GM12874 (cell line): ENCODE measurements around the gene ITGB3.
A peak's percentile ranks its signal among the peaks of the same experiment; 100 is the strongest.

Source experiments
- CTCF ChIP-seq: IDR thresholded peaks from 2 replicates; pipeline ENCODE4 v1.5.1; 2011; ENCODE audit warnings: low read depth, mild to moderate bottlenecking, control low read depth, low read length, moderate library complexity; ENCODE audit not compliant: insufficient read depth

The ITGB3 gene

GRCh38 chr17:47266782-47267181 is 13.2 kb downstream of the ITGB3 start:
- no peak for TF ChIP-seq CTCF

DNA sequence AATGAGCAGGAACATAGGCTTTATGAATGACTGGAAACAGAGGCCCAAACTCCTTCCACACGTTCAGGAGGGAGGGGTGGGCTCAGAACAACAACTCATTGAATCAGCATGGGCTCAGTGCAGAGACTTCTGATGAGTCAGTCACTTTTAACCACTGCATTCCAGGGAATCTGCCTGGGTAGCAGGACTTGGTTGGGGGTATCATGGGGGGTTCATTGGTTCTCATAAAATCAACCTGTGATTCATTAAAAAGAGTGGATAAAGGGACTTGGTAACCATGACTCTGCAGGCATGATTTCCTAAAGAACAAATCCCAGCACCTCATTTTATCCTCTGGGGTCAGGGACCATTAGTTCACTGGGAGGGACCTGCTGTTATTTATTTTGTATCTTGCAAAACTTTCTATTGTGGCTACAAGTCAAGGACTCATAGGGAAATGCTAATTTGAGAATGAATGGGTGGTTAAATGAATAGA is 13.8 kb downstream of the ITGB3 start:
- no peak for TF ChIP-seq CTCF

- TF ChIP-seq CTCF = no peak
Observed at GRCh38 chr17:47270946-47271705, 17.5 kb downstream of the ITGB3 start.

- no peak for TF ChIP-seq CTCF
Observed at GRCh38 chr17:47272491-47272890, 18.9 kb downstream of the ITGB3 start.

DNA sequence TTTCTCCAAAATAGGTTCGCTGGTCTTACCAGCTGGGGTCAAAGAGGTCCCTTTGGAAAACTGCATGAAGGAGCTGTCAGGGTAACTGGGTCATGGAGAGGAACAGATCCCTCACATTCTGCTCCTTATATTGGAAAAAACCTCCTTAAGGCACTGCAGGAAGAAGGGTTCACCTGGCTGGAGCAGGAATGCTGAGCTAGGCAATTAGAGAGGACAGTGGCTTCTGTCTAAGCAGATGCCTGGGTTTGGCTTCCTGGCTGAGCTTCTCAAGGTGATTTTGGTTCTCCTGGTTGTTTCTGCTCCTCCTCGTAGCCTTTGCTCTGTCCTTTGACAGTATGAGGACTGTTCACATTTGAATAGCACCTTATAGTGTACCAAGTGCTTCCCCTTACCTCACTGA is 19.6 kb downstream of the ITGB3 start:
- no peak for TF ChIP-seq CTCF

DNA sequence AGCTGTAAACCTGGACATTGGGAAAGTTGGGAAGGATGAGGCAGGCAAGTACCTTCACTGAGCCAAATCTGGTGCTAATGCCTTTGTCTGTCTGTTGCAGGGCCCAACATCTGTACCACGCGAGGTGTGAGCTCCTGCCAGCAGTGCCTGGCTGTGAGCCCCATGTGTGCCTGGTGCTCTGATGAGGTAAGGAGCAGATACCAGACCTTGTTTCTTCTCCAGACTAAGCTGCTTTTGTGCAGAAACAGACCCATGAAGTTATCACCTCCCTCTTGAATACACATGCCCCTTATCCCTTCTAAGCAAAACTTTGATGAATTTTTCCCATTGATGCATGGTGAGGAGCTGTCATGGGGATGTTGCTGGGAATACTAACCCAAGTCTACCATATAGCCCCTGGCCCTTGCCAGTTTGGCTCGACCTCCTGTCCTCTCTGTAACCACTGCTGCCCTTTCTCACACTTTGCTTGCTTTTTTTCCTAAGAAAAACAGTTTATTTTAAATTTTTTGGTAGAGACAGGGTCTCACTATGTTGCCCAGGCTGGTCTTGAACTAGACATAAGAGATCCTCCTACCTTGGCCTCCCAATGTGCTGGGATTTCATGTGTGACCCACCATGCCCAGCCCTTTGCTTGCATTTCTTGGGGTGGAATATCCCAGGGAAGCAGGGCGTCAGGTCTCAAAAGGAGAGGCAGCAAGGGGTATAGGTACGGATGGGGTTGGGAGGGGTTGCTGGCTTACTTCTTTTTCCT is 20.9 kb downstream of the ITGB3 start:
- TF ChIP-seq CTCF = no peak

GRCh38 chr17:47275245-47275984 is 21.8 kb downstream of the ITGB3 start:
- 0 out of 2 replicates have a peak, but pooled peaks have one; percentile 10 for TF ChIP-seq CTCF
